CD14-positive monocyte (primary cell): ENCODE results near the gene PMM1. TPM values are rescaled to one million over a fixed set of nuclear protein-coding genes. Genes with fewer than 3 reads are reported as not detected.
"Not testable (repeated sequence)": the region's sequence is repeated elsewhere in the genome, so short reads cannot be mapped to it uniquely, and the experiment has no call there.

Source experiments
- DNase-seq, 3 donors: peaks; one replicate each; pipeline ENCODE4 v3.0.0-alpha.2; 2011 to 2022
- H2AFZ ChIP-seq: 2 replicates; pipeline ENCODE4 v1.6.0; 2012; ENCODE audit warnings: mild to moderate bottlenecking, low read depth, low read length, inconsistent platforms; ENCODE audit not compliant: insufficient read depth, poor library complexity, severe bottlenecking
- H3K27ac ChIP-seq, 2 donors: 1 replicate in 1 of 2; 2 replicates in 1 of 2; pipeline ENCODE4 v1.5.1; 2012 to 2013; ENCODE audit warnings: low read length in 2 of 2, control low read depth in 1 of 2, inconsistent platforms in 1 of 2, low read depth in 1 of 2, mild to moderate bottlenecking in 1 of 2
- H3K27me3 ChIP-seq, 2 donors: one replicate each; pipeline versions ENCODE4 v1.6.0 to v1.6.1; 2011 to 2013; ENCODE audit warnings: low read length in 2 of 2; ENCODE audit not compliant: control insufficient read depth in 2 of 2, insufficient read depth in 2 of 2
- H3K36me3 ChIP-seq, 2 donors: replicated peaks in 1 of 2; 1 replicate in 1 of 2; 2 replicates in 1 of 2; pipeline versions ENCODE4 v1.5.1 to v1.6.1; 2012 to 2013; ENCODE audit warnings: low read length in 2 of 2, control low read depth in 1 of 2, inconsistent platforms in 1 of 2, mild to moderate bottlenecking in 1 of 2; ENCODE audit not compliant: insufficient read depth in 2 of 2, control insufficient read depth in 1 of 2
- H3K4me1 ChIP-seq, 2 donors: 1 replicate in 1 of 2; 2 replicates in 1 of 2; pipeline versions ENCODE4 v1.5.1 to v1.6.1; 2012 to 2013; ENCODE audit warnings: low read length in 2 of 2, control low read depth in 1 of 2, inconsistent platforms in 1 of 2, mild to moderate bottlenecking in 1 of 2, moderate library complexity in 1 of 2; ENCODE audit not compliant: insufficient read depth in 2 of 2, control insufficient read depth in 1 of 2
- H3K4me2 ChIP-seq: replicated peaks from 2 replicates; pipeline ENCODE3; 2012; ENCODE audit warnings: low read length, moderate library complexity, mild to moderate bottlenecking; ENCODE audit not compliant: poor library complexity, severe bottlenecking; ENCODE audit errors: extremely low read depth
- H3K4me3 ChIP-seq, 3 experiments: fragments of 200-600 bp in 1 of 3; sonication (generic) in 1 of 3; replicated peaks in 1 of 3; 1 replicate in 2 of 3; 2 replicates in 1 of 3; pipeline ENCODE4 v1.5.1; 2011 to 2013; ENCODE audit warnings: low read length in 3 of 3, mild to moderate bottlenecking in 3 of 3, control low read depth in 2 of 3, low read depth in 2 of 3, inconsistent platforms in 1 of 3, moderate library complexity in 1 of 3
- H3K79me2 ChIP-seq: 2 replicates; pipeline ENCODE4 v1.6.0; 2012; ENCODE audit warnings: mild to moderate bottlenecking, control low read depth, inconsistent platforms, low read length, moderate library complexity; ENCODE audit not compliant: insufficient read depth
- H3K9ac ChIP-seq: 2 replicates; pipeline ENCODE4 v1.6.0; 2017; ENCODE audit warnings: low read length, mild to moderate bottlenecking; ENCODE audit not compliant: insufficient read depth, poor library complexity, severe bottlenecking
- H3K9me3 ChIP-seq, 2 donors: replicated peaks in 1 of 2; 1 replicate in 1 of 2; 2 replicates in 1 of 2; pipeline versions ENCODE4 v1.5.1 to v1.6.1; 2012 to 2013; ENCODE audit warnings: low read length in 2 of 2, control low read depth in 1 of 2; ENCODE audit not compliant: control insufficient read depth in 1 of 2, insufficient read depth in 1 of 2
- H4K20me1 ChIP-seq: 2 replicates; pipeline ENCODE4 v1.6.0; 2012; ENCODE audit warnings: mild to moderate bottlenecking, low read length, control low read depth, moderate library complexity; ENCODE audit not compliant: insufficient read depth
- H3K27ac Mint-ChIP-seq, 7 donors: one replicate each; pipeline ENCODE4 v1.8.0; 2020; ENCODE audit warnings: mild to moderate bottlenecking in 7 of 7, mixed read lengths in 7 of 7, moderate library complexity in 6 of 7, inconsistent platforms in 2 of 7
- H3K27me3 Mint-ChIP-seq, 3 donors: one replicate each; pipeline ENCODE4 v1.8.0; 2021 to 2022; ENCODE audit warnings: low read depth in 3 of 3, mild to moderate bottlenecking in 3 of 3, mixed read lengths in 3 of 3, moderate library complexity in 3 of 3, inconsistent platforms in 1 of 3
- H3K36me3 Mint-ChIP-seq, 2 donors: one replicate each; pipeline ENCODE4 v1.8.0; 2020; ENCODE audit warnings: mixed read lengths in 2 of 2, inconsistent platforms in 1 of 2, mild to moderate bottlenecking in 1 of 2
- H3K4me1 Mint-ChIP-seq: one replicate; pipeline ENCODE4 v1.8.0; 2020; ENCODE audit warnings: mild to moderate bottlenecking, mixed read lengths
- H3K4me3 Mint-ChIP-seq, 2 donors: one replicate each; pipeline ENCODE4 v1.8.0; 2020; ENCODE audit warnings: mild to moderate bottlenecking in 2 of 2, mixed read lengths in 2 of 2, moderate library complexity in 1 of 2
- H3K9me3 Mint-ChIP-seq, 7 donors: one replicate each; pipeline ENCODE4 v1.8.0; 2020 to 2022; ENCODE audit warnings: mixed read lengths in 7 of 7, mild to moderate bottlenecking in 6 of 7, moderate library complexity in 6 of 7, inconsistent platforms in 2 of 7
- CTCF ChIP-seq: fragments of 200-600 bp; IDR thresholded peaks from one replicate; pipeline ENCODE4 v1.8.0; 2022; ENCODE audit warnings: antibody characterized with exemption, mild to moderate bottlenecking
- WGBS: methylation state at CpG from one replicate; pipeline ENCODE4 v1.1.5; 2013; ENCODE audit warnings: missing lambda C conversion rate; ENCODE audit not compliant: insufficient coverage; 5-methylcytosine and 5-hydroxymethylcytosine counted together
- intact Hi-C, 2 donors: fragments of 100-400 bp; cut with micrococcal nuclease; formaldehyde crosslinking; loops; one replicate each; pipeline versions ENCODE4 v1.15.0 to v1.15.1; 2023
- polyA plus RNA-seq, 3 donors: library from polyadenylated mRNA; depleted of rRNA in 1 of 3; unstranded in 2 of 3; stranded (reverse) in 1 of 3; fragments of 300-500 nt in 2 of 3; fragments of >200 nt in 1 of 3; fragmentation: Illumina TruSeq in 2 of 3; gene quantifications; 1 replicate in 2 of 3; 2 replicates in 1 of 3; pipeline ENCODE4 v1.2.3, GENCODE V29; 2012 to 2021

Gene PMM1
- polyA plus RNA-seq, 3 donors, result 15.6 to 32.4 (median 23.5) TPM

- DNase-seq, result no peak
- peaks cover 83 to 100% of the 10 kb centered on the region in 2 donors for H3K36me3 ChIP-seq
- no peaks in the 10 kb centered on the region for H3K4me1 ChIP-seq
- Mint-ChIP-seq H3K27me3 (no peaks in the 10 kb centered on the region), H3K4me3 (no peak overlapping the region), H3K36me3 (peaks cover 70 to 95% of the 10 kb centered on the region in 2 donors), H3K4me1 (no peaks in the 10 kb centered on the region), H3K27ac (no peak overlapping the region), H3K9me3 (no peaks in the 10 kb centered on the region)
- no peak overlapping the region for H3K4me3 ChIP-seq
- no peak overlapping the region for H3K4me2 ChIP-seq
- H3K27me3 ChIP-seq, result no peaks in the 10 kb centered on the region
- H3K9me3 ChIP-seq, result no peaks in the 10 kb centered on the region
- WGBS, result 100% methylated on average over 2 of the region's 5 CpGs
- peaks cover 59% of the 10 kb centered on the region for H4K20me1 ChIP-seq
- H3K9ac ChIP-seq, result no peak overlapping the region
- H2AFZ ChIP-seq, result no peak overlapping the region
- intact Hi-C loops, result no loop called here
- H3K27ac ChIP-seq, result no peak overlapping the region
- peaks cover 45% of the 10 kb centered on the region for H3K79me2 ChIP-seq
- no peak for TF ChIP-seq CTCF
These were observed 48.5 kb upstream of the PMM1 start for GRCh38 chr22:41638124-41638523.

- H3K9ac ChIP-seq, intact Hi-C loops, H3K4me1 ChIP-seq, H3K9me3 ChIP-seq, H3K4me3 Mint-ChIP-seq, H3K4me3 ChIP-seq, H3K27me3 Mint-ChIP-seq, DNase-seq, H3K4me2 ChIP-seq, H3K9me3 Mint-ChIP-seq, H3K4me1 Mint-ChIP-seq, H3K27ac ChIP-seq, H3K27me3 ChIP-seq, H3K27ac Mint-ChIP-seq, H2AFZ ChIP-seq: not testable (repeated sequence)
- Histone ChIP-seq H4K20me1 (peaks cover 55% of the 10 kb centered on the region), H3K36me3 (peaks cover 81 to 98% of the 10 kb centered on the region in 2 donors), H3K79me2 (peaks cover 43% of the 10 kb centered on the region)
- WGBS, result over 99% methylated on average over 8 of the region's 8 CpGs
- peaks cover 68 to 95% of the 10 kb centered on the region in 2 donors for H3K36me3 Mint-ChIP-seq
These were observed 48.0 kb upstream of the PMM1 start for GRCh38 chr22:41637623-41638022.
